ENCODE data around the gene ANKRD11. TPM values are rescaled to one million over a fixed set of nuclear protein-coding genes. Genes with fewer than 3 reads are reported as not detected.
"Not testable (repeated sequence)": the region's sequence is repeated elsewhere in the genome, so short reads cannot be mapped to it uniquely, and the experiment has no call there.

Gene ANKRD11
- polyA plus RNA-seq, 2 donors: 37.1 to 73.5 TPM

DNA sequence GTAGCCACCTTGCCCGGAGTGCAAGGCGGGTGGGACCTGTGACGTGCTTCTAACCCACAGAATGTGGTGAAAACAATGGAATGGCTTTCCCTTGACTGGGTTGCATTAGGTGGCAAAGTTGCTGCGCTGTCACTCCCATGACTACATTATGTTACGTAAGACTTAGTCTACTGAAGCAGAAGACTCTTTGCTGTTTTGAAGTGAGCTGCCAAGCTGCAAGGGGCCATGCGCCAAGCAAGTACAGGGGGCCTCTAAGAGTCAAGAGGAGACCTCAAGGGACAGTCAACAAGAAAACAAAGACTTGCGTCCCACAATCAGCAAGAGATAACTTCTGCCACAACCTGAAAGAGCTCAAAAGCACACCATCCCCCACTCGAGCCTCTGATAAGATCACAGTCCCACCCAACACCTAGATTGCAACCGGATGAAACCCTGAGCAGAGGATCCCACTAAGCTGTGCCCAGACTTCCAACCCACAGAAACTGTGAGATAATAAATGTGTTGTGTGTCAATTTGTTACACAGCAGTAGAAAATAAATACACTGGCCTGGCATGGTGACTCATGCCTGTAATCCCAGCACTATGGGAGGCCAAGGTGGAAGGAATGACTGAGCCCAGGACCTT is 16.5 kb downstream of the ANKRD11 start:
- peak overlapping the region; percentile 63 to 70 for H3K27ac ChIP-seq (ENCODE audit: low read depth in 2 of 2, low read length in 1 of 2)
- no peaks in the 10 kb centered on the region for H3K27me3 ChIP-seq (ENCODE audit: control insufficient read depth in 1 of 2, insufficient read depth in 2 of 2, low read length in 2 of 2)
- no peak overlapping the region for H3K4me3 ChIP-seq (ENCODE audit: low read depth in 1 of 2, low read length in 2 of 2)
- peaks cover 13 to 29% of the 10 kb centered on the region in 2 donors for H3K4me1 ChIP-seq (ENCODE audit: control insufficient read depth in 2 of 2, insufficient read depth in 2 of 2, low read length in 1 of 2)
- 67 to 70% methylated on average over 9 of the region's 9 CpGs for whole genome bisulfite sequencing, 2 donors
- H3K9me3 ChIP-seq (ENCODE audit: control insufficient read depth in 2 of 2, insufficient read depth in 1 of 2, low read depth in 1 of 2, low read length in 1 of 2): no peaks in the 10 kb centered on the region
- no peaks in the 10 kb centered on the region for H3K36me3 ChIP-seq (ENCODE audit: control insufficient read depth in 2 of 2, insufficient read depth in 2 of 2, low read length in 1 of 2)

DNA sequence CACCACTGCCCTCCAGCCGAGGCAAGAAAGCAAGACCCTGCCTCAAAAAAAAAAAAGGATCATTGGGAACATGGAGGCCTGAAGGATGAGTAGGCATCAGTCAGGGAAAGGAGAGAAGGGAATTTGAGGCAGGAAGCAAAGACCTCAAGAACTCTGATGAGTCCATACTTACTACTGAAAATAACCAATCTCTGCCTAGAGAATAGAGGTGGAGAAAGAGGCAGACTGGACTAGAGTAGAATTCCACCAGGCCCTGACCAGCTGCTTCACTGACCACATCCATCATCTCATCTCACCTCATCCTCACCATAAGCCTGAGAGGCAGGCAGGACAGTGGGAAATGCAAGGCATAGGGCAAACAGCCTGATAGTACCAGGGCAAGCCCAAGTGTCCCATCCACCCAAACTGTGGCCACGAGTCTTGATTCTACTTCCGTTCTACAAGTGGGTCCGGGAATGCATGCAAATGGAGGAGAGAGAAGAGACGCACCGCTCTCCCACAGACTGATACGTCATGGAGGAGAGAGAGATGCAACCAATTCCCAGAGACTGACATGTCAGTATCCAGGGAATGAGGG is 17.1 kb downstream of the ANKRD11 start:
- H3K4me3 ChIP-seq (ENCODE audit: low read depth in 1 of 2, low read length in 2 of 2): no peak overlapping the region
- peaks cover 13 to 25% of the 10 kb centered on the region in 2 donors for H3K4me1 ChIP-seq (ENCODE audit: control insufficient read depth in 2 of 2, insufficient read depth in 2 of 2, low read length in 1 of 2)
- H3K27me3 ChIP-seq (ENCODE audit: control insufficient read depth in 1 of 2, insufficient read depth in 2 of 2, low read length in 2 of 2): no peaks in the 10 kb centered on the region
- no peaks in the 10 kb centered on the region for H3K9me3 ChIP-seq (ENCODE audit: control insufficient read depth in 2 of 2, insufficient read depth in 1 of 2, low read depth in 1 of 2, low read length in 1 of 2)
- H3K27ac ChIP-seq (ENCODE audit: low read depth in 2 of 2, low read length in 1 of 2): peak overlapping the region; percentile 11 to 70
- 88 to 96% methylated on average over 7 of the region's 7 CpGs for WGBS, 2 donors
- no peaks in the 10 kb centered on the region for H3K36me3 ChIP-seq (ENCODE audit: control insufficient read depth in 2 of 2, insufficient read depth in 2 of 2, low read length in 1 of 2)

DNA sequence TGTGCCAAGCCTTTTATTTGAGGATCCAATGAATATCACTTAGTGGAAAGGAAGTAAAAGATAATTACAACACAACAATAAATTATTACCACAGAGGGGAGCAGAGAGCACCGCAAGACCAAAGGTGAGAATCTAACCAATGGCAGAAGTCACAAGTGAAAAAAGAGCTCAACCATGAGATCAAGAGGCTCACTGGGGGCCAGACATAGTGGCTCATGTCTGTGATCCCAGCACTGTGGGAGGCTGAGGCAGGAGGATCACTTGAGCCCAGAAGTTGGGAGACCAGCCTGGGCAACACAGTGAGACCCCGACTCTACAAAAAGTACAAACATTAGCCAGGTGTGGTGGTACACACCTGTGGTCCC is 17.7 kb downstream of the ANKRD11 start:
- H3K27ac ChIP-seq (ENCODE audit: low read depth in 2 of 2, low read length in 1 of 2): no peak overlapping the region
- H3K4me1 ChIP-seq (ENCODE audit: control insufficient read depth in 2 of 2, insufficient read depth in 2 of 2, low read length in 1 of 2): peaks cover 12 to 24% of the 10 kb centered on the region in 2 donors
- H3K36me3 ChIP-seq (ENCODE audit: control insufficient read depth in 2 of 2, insufficient read depth in 2 of 2, low read length in 1 of 2): no peaks in the 10 kb centered on the region
- no peaks in the 10 kb centered on the region for H3K9me3 ChIP-seq (ENCODE audit: control insufficient read depth in 2 of 2, insufficient read depth in 1 of 2, low read depth in 1 of 2, low read length in 1 of 2)
- H3K4me3 ChIP-seq (ENCODE audit: low read depth in 1 of 2, low read length in 2 of 2): no peak overlapping the region
- no peaks in the 10 kb centered on the region for H3K27me3 ChIP-seq (ENCODE audit: control insufficient read depth in 1 of 2, insufficient read depth in 2 of 2, low read length in 2 of 2)
- WGBS, 2 donors: 80 to 83% methylated on average over 2 of the region's 2 CpGs

DNA sequence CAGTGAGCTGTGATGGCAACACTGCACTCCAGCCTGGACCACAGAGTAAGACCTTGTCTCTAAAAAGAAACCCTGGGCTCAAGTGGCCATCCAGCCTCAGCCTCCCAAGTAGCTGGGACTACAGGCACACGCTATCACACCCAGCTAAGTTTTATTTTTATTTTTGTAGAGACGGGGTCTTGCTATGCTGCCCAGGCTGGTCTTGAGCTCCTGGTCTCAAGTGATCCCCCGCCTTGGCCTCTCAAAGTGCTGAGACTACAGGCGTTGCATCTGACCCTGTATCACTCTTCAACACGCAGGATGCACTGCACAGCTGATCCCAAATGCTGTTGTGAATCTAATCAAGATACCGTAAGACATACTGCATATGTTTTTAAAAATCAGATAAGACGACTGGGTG is 23.0 kb downstream of the ANKRD11 start:
- H3K4me3 ChIP-seq (ENCODE audit: low read depth in 1 of 2, low read length in 2 of 2): no peak overlapping the region
- H3K27ac ChIP-seq (ENCODE audit: low read depth in 2 of 2, low read length in 1 of 2): no peak overlapping the region
- no peaks in the 10 kb centered on the region for H3K36me3 ChIP-seq (ENCODE audit: control insufficient read depth in 2 of 2, insufficient read depth in 2 of 2, low read length in 1 of 2)
- 91 to 93% methylated on average over 7 of the region's 7 CpGs for WGBS, 2 donors
- H3K27me3 ChIP-seq (ENCODE audit: control insufficient read depth in 1 of 2, insufficient read depth in 2 of 2, low read length in 2 of 2): no peaks in the 10 kb centered on the region
- H3K4me1 ChIP-seq (ENCODE audit: control insufficient read depth in 2 of 2, insufficient read depth in 2 of 2, low read length in 1 of 2): peaks cover under 1 to 2% of the 10 kb centered on the region in 2 donors
- no peaks in the 10 kb centered on the region for H3K9me3 ChIP-seq (ENCODE audit: control insufficient read depth in 2 of 2, insufficient read depth in 1 of 2, low read depth in 1 of 2, low read length in 1 of 2)

DNA sequence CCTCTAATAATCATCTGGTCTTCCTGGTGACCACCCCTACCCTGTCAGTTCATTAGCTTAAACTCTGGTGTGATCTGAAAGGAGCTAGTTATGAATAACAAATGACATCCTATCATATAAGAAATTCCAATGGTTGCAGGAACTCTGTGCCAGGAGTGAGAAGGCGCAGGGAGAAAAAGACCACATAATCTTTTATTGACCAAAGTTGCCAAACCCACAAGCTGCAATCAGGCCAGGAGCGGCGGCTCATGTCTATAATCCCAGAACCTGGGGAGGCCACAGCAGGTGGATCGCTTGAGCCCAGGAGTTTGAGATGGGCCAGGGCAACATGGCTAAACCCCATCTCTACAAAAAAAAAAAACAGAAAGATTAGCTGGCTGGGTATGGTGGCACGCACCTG is 23.4 kb downstream of the ANKRD11 start:
- no peak overlapping the region for H3K4me3 ChIP-seq (ENCODE audit: low read depth in 1 of 2, low read length in 2 of 2)
- WGBS, 2 donors: 89 to 91% methylated on average over 5 of the region's 5 CpGs
- no peaks in the 10 kb centered on the region for H3K36me3 ChIP-seq (ENCODE audit: control insufficient read depth in 2 of 2, insufficient read depth in 2 of 2, low read length in 1 of 2)
- H3K4me1 ChIP-seq (ENCODE audit: control insufficient read depth in 2 of 2, insufficient read depth in 2 of 2, low read length in 1 of 2): no peaks in the 10 kb centered on the region
- no peaks in the 10 kb centered on the region for H3K9me3 ChIP-seq (ENCODE audit: control insufficient read depth in 2 of 2, insufficient read depth in 1 of 2, low read depth in 1 of 2, low read length in 1 of 2)
- no peaks in the 10 kb centered on the region for H3K27me3 ChIP-seq (ENCODE audit: control insufficient read depth in 1 of 2, insufficient read depth in 2 of 2, low read length in 2 of 2)
- no peak overlapping the region for H3K27ac ChIP-seq (ENCODE audit: low read depth in 2 of 2, low read length in 1 of 2)

DNA sequence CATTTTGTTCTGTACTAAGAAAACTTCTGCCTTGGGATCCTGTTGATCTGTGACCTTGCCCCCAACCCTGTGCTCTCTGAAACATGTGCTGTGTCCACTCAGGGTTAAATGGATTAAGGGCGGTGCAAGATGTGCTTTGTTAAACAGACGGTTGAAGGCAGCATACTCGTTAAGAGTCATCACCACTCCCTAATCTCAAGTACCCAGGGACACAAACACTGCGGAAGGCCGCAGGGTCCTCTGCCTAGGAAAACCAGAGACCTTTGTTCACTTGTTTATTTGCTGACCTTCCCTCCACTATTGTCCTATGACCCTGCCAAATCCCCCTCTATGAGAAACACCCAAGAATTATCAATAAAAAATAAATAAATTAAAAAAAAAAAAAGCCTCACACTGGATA is 27.0 kb downstream of the ANKRD11 start:
- 17 to 64% methylated on average over 2 to 5 of the region's 5 CpGs for WGBS, 2 donors
- not testable (repeated sequence) for H3K27me3 ChIP-seq (ENCODE audit: control insufficient read depth in 1 of 2, insufficient read depth in 2 of 2, low read length in 2 of 2); H3K9me3 ChIP-seq (ENCODE audit: control insufficient read depth in 2 of 2, insufficient read depth in 1 of 2, low read depth in 1 of 2, low read length in 1 of 2); H3K4me3 ChIP-seq (ENCODE audit: low read depth in 1 of 2, low read length in 2 of 2); H3K36me3 ChIP-seq (ENCODE audit: control insufficient read depth in 2 of 2, insufficient read depth in 2 of 2, low read length in 1 of 2); H3K27ac ChIP-seq (ENCODE audit: low read depth in 2 of 2, low read length in 1 of 2); H3K4me1 ChIP-seq (ENCODE audit: control insufficient read depth in 2 of 2, insufficient read depth in 2 of 2, low read length in 1 of 2)

DNA sequence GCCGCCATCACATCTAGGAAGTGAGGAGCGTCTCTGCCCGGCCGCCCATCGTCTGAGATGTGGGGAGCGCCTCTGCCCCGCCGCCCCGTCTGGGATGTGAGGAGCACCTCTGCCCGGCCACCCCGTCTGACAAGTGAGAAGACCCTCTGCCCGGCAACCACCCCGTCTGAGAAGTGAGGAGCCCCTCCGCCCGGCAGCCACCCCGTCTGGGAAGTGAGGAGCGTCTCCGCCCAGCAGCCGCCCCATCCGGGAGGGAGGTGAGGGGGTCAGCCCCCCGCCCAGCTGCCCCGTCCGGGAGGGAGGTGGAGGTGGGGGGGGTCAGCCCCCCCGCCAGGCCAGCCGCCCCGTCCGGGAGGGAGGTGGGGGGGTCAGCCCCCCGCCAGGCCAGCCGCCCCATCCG is 27.7 kb downstream of the ANKRD11 start:
- WGBS, 2 donors: 89 to 95% methylated on average over 14 to 30 of the region's 30 CpGs
- not testable (repeated sequence) for H3K4me1 ChIP-seq (ENCODE audit: control insufficient read depth in 2 of 2, insufficient read depth in 2 of 2, low read length in 1 of 2); H3K27me3 ChIP-seq (ENCODE audit: control insufficient read depth in 1 of 2, insufficient read depth in 2 of 2, low read length in 2 of 2); H3K9me3 ChIP-seq (ENCODE audit: control insufficient read depth in 2 of 2, insufficient read depth in 1 of 2, low read depth in 1 of 2, low read length in 1 of 2); H3K27ac ChIP-seq (ENCODE audit: low read depth in 2 of 2, low read length in 1 of 2); H3K36me3 ChIP-seq (ENCODE audit: control insufficient read depth in 2 of 2, insufficient read depth in 2 of 2, low read length in 1 of 2); H3K4me3 ChIP-seq (ENCODE audit: low read depth in 1 of 2, low read length in 2 of 2)

DNA sequence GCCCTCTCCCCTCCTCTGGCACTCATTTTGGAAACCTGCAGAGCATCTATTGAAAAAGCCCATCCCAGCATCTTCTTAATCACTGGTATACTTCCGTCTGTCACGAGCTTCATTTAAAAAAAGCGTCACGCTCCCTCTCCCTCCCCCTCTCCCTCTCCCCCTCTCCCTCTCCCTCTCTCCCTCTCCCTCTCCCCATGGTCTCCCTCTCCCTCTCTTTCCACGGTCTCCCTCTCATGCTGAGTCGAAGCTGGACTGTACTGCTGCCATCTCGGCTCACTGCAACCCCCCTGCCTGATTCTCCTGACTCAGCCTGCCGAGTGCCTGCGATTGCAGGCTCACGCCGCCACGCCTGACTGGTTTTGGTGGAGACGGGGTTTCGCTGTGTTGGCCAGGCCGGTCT is 28.5 kb downstream of the ANKRD11 start:
- not testable (repeated sequence) for H3K27me3 ChIP-seq (ENCODE audit: control insufficient read depth in 1 of 2, insufficient read depth in 2 of 2, low read length in 2 of 2); H3K27ac ChIP-seq (ENCODE audit: low read depth in 2 of 2, low read length in 1 of 2); H3K4me3 ChIP-seq (ENCODE audit: low read depth in 1 of 2, low read length in 2 of 2); H3K36me3 ChIP-seq (ENCODE audit: control insufficient read depth in 2 of 2, insufficient read depth in 2 of 2, low read length in 1 of 2); H3K4me1 ChIP-seq (ENCODE audit: control insufficient read depth in 2 of 2, insufficient read depth in 2 of 2, low read length in 1 of 2); H3K9me3 ChIP-seq (ENCODE audit: control insufficient read depth in 2 of 2, insufficient read depth in 1 of 2, low read depth in 1 of 2, low read length in 1 of 2)
- 80 to 82% methylated on average over 12 to 15 of the region's 15 CpGs for WGBS, 2 donors

DNA sequence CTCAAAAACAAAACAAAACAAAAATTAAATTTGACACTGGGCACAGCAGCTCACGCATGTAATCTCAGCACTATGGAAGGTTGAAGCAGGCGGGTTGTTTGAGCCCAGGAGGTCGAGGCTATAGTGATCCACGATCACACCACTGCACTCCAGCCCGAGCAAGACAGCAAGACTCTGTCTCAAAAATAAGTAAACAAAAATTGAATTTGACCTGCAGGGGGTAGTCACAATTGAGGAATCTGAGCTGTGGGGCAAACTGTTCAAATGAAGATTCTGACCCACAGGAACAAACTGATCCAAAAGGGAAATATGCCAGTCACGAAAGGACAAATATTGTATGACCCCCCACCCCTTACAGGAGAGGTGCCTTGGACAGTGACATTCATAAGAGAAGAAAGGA is 29.8 kb downstream of the ANKRD11 start:
- 84 to 88% methylated on average over 6 of the region's 6 CpGs for WGBS, 2 donors
- Histone ChIP-seq H3K27ac (ENCODE audit: low read depth in 2 of 2, low read length in 1 of 2) (no peak overlapping the region), H3K4me1 (ENCODE audit: control insufficient read depth in 2 of 2, insufficient read depth in 2 of 2, low read length in 1 of 2) (peaks cover 7 to 8% of the 10 kb centered on the region in 2 donors), H3K9me3 (ENCODE audit: control insufficient read depth in 2 of 2, insufficient read depth in 1 of 2, low read depth in 1 of 2, low read length in 1 of 2) (no peaks in the 10 kb centered on the region), H3K4me3 (ENCODE audit: low read depth in 1 of 2, low read length in 2 of 2) (no peak overlapping the region), H3K36me3 (ENCODE audit: control insufficient read depth in 2 of 2, insufficient read depth in 2 of 2, low read length in 1 of 2) (no peaks in the 10 kb centered on the region), H3K27me3 (ENCODE audit: control insufficient read depth in 1 of 2, insufficient read depth in 2 of 2, low read length in 2 of 2) (no peaks in the 10 kb centered on the region)

DNA sequence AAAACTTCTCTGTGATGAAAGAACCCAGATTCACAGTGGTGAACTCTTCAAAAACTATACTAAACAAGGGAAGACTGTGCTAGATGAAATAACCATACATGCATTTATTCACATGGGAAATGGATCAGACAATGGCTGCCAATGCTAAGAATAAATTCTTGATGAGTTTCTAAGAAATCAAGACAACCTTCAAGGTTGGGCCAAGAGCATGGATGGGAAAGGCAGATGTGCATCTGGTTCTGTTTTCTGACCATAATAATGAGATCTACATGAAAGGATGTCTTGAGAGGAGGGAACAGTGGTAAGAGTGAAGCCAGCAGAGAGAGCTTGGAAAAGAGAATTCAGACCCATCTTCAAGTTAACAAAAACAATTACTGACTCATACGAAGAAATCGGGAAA is 31.4 kb downstream of the ANKRD11 start:
- WGBS, 2 donors: 59 to 62% methylated on average over 2 of the region's 2 CpGs
- Histone ChIP-seq H3K4me1 (ENCODE audit: control insufficient read depth in 2 of 2, insufficient read depth in 2 of 2, low read length in 1 of 2) (peaks cover 9 to 10% of the 10 kb centered on the region in 2 donors), H3K27me3 (ENCODE audit: control insufficient read depth in 1 of 2, insufficient read depth in 2 of 2, low read length in 2 of 2) (no peaks in the 10 kb centered on the region), H3K9me3 (ENCODE audit: control insufficient read depth in 2 of 2, insufficient read depth in 1 of 2, low read depth in 1 of 2, low read length in 1 of 2) (no peaks in the 10 kb centered on the region), H3K27ac (ENCODE audit: low read depth in 2 of 2, low read length in 1 of 2) (peak overlapping the region; percentile 82), H3K4me3 (ENCODE audit: low read depth in 1 of 2, low read length in 2 of 2) (no peak overlapping the region), H3K36me3 (ENCODE audit: control insufficient read depth in 2 of 2, insufficient read depth in 2 of 2, low read length in 1 of 2) (no peaks in the 10 kb centered on the region)

All from esophagus (tissue), 2 donors.